KBM-7 (cell line): ENCODE results near the gene ULBP3.

Experiments
- DNase-seq: peaks from one replicate; pipeline ENCODE4 v3.0.0-alpha.2; 2015
- in situ Hi-C: fragments of 300-500 bp; cut with MboI; formaldehyde crosslinking; loops from 2 replicates; pipeline ENCODE4 v1.14.3; 2020; ENCODE audit warnings: low sequenced_read_pairs, low pct_unique_long_range_greater_than_20kb, mixed read lengths

ULBP3 gene

DNA sequence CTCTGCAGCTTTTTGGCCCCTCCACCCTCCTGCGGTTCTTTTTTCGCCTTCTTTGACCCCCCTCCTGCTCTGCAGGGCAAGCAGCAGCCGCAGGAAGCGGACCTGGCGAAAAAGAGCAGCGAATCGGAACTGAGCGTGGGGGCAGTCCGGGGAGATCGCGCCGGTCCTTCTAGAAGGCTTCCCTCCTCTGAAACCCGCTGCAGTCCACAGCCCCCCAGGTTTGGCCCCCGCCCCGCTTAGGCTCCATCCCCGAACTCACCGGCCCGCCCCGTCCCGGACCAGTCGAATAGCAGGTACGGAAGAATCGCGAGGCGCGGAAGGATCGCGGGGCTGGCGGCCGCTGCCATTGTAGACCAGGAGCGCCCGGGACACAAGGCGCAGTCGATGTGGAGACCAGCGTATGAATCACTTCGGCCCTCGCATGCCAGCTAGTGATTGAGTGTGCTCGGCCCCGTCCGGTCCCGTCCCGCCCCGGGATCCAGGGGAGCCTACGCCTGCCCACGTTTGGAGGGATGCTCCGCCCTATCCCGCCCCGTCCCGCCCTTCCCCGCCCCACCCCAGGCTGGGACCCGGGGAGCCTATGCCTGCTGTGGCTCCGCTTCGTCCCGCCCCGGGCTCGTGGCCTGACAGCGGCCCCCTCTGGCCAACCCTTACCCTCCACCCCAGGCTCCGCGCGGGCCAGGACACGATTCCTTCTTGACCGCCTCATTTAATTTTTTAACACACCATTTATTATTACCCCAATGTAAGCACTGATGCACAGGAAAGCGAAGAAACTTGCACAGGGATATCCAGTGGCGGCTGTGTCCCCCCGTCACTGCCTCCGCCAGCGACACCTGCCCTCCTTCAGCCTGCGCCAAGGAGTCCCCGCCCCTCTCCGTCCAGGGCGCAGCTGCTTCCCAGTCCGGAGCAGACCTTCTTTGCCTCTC, at the start of gene ULBP3:
Gene ULBP3, minus strand, starts transcription at position 402 of the 929 bp plus-strand sequence. Its CDS starts 55 bp downstream, at position 347.
- in situ Hi-C loops = no loop called here
- peak; percentile 81 for DNase-seq

DNA sequence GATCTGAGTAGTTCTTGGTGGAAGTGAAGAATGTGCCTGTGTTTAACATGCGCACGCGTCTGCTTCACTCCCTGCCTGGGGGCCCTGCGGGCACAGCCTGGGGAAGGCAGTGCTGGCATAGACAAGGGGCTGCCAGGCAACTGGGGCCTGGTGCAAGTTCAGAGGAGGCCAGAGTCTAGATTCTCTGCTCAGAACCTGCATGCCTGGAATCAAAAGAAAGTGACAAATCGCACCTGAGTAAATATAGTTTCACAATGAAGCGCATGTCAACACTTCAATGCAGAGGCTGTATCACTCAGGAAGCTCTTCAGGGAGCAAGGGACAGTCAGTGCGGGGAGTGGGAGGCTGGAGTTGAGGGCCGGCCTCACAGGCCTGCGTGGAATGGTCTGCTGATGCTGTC, 49.7 kb upstream of the ULBP3 start:
- no peak for DNase-seq
- in situ Hi-C loops = no loop called here

DNA sequence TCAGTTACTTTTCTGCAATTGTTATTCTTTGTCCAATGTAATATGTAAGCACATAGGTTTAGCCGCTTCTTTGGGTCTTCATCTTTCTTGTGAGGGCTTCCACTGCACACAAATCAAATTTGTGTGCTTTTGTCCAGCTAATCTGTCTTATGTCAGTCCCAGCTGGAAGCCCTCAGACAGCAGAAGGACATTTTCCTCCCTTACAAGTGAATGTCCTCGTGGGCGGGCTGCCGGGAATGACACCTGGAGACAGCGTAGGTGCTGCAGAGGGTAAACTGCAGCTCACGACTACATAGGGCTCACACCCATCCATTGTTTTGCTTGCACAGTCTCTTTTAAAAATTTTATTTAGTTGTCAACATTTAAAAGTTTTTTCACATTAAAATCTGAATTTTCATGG, 49.3 kb upstream of the ULBP3 start:
- in situ Hi-C loops = no loop called here
- no peak for DNase-seq

DNA sequence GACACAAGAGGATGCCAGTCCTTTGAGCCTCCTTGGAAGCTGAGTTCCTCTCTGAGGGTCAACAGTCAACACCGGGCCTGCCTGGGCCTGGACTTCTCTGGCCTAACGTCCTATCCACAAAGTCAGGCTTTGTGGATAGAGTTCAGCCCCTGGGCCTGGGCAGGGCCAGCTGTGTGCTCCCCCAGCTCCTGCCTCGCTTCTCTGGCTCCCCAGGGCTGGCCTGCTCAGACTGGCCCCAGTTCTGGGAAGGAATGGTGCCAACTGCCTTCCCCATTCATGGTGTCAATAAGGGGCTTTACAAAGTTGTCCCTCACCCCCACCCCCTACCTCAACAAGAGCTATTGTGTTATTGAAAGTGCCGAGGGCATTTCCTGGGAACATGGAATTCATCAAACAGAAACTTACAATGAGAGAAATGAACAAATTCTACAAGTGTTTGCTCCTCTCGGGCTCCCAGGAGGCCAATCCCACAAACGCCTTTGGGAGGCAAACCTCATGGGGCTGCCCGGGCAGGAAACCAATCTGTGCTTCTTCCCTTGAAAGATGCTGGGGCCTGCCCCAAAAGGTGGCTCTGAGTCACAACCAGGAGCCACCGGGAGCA, 47.4 kb upstream of the ULBP3 start:
- in situ Hi-C loops = no loop called here
- no peak for DNase-seq

DNA sequence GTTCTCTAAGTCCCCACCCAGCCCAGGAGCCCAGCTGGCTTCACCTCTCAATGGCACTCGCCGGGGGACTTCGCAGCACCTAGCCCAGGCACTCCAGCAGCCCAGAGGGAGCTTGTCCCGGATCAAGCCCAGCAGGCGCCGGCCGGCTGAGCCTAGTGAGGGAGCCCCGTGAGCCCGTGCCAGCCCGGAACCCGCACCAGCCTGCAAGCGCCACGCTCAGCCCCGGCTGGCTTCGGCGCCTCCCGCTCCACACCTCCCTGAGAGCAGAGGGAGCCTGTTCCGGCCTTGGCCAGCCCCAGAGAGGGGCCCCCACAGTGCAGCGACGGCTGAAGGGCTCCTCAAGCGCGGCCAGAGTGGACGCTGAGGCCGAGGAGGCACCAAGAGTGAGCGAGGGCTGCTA, 46.8 kb upstream of the ULBP3 start:
- no peak for DNase-seq
- in situ Hi-C loops = no loop called here

DNA sequence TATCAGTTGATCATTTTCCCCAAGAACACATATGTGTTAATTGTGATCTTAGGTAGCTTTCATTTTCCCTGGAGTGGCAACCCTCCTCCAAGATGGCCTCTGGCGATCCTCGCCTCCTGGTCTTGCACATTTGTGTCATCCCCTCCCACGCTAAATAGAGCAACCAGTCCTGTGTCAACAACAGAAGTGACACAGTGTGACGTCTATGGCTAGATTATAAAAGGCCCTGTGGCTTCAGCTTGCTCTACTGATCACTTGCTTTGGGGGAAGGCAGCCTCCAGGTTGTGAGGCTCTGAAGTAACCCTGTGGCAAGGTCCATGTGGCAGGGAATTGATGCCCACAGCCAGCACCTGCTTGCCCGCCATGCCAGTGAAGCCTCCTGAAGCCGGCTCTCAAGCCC, 43.3 kb upstream of the ULBP3 start:
- DNase-seq = no peak
- in situ Hi-C loops = no loop called here

DNA sequence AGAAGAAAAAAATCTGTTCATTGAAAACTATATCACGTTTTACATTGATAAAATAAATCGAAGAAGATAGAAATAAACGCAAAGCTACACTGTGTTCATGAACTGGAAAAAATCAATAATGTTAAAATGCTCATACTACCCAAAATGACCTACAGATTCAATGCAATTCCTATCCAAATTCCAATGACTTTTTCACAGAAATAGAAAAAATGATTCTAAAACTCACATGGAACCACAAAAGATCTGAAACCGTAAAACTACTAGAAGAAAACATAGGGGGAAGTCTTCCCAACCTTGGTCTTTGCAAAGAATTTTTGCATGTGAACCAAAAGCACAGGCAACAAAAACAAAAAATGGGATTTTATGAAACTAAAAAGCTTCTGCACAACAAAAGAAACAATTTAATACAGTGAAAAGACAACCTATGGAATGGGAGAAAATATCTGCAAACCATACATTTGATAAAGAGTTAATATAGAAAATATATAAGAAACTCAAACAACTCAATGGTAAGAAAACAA, 33.9 kb upstream of the ULBP3 start:
- in situ Hi-C loops = no loop called here
- DNase-seq = no peak

DNA sequence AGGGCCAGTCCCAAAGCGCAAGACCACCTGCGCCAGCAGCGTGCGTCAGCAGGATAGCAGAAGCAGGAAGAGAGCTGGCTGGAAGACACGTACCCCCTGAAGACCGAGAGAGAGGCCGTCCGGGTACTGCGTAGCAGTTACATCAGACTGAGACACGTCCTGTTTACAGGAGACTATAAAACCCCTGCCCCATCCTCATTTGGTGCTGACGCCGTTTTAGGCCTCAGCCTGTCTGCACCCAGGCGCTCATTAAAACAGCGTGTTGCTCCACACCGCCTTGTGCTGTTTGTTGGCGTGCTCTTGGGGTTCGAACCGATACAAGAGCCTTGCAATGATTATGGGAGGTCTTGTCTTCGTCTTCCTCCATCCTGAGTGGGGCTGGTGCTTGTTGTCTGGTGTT, 31.8 kb upstream of the ULBP3 start:
- DNase-seq = no peak
- in situ Hi-C loops = no loop called here

DNA sequence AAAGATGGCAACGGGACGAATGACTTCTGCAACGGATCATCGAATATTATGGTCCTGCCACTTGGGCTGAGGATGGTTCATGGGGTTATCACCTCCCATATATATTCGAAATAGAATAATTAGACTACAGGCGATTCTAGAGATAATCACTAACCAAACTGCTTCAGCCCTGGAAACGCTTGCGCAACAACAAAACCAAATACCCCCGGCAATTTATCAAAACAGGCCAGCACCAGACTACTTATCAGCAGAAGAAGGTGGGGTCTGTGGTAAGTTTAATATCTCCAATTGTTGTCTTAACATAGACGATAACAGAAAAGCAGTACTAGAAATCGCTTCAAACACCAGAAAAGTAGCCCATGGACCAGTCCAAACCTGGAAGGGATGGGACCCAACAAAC, 31.0 kb upstream of the ULBP3 start:
- no peak for DNase-seq
- in situ Hi-C loops = no loop called here

DNA sequence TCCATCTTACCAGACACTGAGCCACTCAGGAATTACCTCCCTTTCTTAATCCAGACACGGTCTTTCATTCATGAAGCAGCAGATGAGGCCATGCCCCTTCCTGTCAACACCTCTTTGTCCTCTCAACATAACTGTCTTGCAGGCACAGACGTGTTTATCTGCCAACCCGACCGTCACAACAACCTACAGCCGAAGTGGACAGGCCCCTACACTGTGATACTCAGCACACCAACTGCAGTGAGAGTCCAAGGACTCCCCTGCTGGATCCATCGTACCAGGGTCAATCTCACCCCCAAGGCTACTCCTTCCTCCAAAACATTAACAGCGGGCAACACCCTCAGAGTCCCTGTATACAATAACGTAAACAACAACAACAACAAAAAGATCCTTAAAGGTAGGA, 30.6 kb upstream of the ULBP3 start:
- in situ Hi-C loops = no loop called here
- DNase-seq = no peak

DNA sequence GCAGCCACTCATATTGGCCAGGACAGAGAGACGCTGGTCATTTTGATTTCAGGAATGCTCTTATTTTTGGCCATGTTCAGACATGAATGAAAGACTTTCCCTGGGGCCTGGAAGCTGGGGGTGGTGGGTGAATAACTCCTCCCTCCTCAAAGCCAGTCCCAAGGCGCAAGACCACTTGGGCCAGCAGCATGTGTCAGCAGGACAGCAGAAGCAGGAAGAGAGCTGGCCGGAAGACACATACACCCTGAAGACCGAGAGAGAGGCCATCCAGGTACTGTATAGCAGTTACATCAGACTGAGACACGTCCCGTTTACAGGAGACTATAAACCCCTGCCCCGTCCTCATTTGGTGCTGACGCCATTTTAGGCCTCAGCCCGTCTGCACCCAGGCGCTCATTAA, 29.2 kb upstream of the ULBP3 start:
- DNase-seq = no peak
- in situ Hi-C loops = no loop called here

DNA sequence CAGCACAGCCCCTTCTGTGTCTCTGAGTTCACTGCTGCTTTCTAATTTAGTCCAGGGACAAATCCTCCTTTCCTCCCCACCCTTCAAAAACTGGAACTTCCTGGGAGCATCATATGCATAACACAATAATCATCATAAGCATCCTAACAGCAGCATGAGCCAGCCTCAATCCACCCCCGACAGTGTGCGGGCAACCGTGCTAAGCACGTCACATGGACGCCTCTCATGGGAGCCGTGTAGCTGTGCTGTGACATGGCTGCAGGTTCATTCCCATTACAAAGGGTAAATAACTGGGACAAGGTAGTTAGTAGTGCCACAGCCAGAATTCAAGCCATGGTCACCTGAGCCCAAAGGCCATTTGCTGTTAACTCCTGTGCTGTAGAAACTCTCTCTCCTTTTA, 24.5 kb upstream of the ULBP3 start:
- in situ Hi-C loops = no loop called here
- DNase-seq = no peak

DNA sequence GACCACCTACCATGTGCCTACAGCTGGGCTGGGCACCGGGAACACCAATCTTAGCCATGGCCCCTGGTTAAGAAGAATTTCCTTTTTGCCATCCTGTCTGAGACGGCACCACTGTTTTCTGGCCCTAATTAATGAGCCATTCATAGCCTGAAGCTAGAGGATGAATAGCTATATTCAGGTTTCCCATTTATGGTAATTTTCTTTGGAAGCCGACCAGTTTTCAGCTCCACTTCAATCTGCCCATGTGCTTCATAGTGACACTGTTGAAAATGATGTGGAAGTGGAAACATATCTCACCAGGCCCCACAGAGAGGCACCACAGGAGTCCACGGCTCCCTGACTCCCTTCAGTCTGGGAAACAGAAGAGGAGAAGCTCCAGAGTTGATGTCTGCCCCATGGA, 22.6 kb upstream of the ULBP3 start:
- no peak for DNase-seq
- in situ Hi-C loops = no loop called here

DNA sequence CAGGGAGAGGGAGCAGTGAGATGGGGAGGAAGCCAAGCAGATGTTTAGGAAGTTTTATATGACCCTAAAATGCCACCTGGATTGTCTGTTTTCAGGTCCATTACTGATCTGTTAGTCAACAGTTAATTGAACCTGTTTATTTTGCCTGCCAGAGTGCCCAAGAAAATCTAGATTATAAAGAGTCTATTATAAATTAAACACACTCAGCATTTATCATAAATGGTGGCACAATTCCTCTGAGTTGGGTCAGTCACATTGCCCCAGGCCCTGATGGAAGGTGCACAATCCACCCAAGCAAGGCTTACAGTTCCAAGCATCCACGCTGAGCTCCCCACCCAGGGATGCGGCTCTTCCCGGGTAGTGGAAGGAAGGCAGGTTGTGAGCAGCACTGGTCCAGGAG, 21.4 kb upstream of the ULBP3 start:
- DNase-seq = no peak
- in situ Hi-C loops = no loop called here

DNA sequence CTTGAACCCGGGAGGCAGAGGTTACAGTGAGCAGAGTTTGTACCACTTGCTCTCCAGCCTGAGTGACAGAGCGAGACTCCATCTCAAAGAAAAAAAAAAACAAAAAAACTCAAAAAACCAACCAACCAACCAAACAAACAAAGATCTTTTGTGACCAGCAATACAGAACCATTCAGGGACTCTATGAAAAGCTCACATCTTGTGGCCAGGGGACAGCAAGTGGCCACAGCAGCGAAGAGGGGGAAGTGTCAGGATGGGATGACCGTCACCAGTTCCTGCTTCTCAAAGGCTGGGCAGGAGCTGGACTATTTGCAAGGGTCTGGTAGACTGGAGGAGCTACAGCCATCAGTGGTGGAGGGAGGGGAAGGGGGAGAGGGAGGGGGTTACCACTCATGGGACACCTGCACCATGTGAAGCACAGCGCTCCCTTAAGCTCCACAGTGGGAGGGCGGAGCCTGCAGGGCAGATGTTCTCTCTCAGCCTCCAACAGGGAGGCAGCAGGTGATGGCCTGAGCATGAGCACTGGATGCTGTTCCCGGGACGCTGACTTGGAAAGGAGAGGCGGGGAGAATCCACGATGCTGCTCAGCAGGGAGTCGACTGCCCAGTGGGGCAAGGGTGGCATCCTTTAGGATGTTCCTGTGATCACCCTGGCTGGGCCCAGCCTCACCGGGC, 19.7 kb upstream of the ULBP3 start:
- in situ Hi-C loops = loop anchor here (10.0 kb wide), 1 partner anchor 246 kb away; no protein-coding TSS in a partner anchor
- no peak for DNase-seq

DNA sequence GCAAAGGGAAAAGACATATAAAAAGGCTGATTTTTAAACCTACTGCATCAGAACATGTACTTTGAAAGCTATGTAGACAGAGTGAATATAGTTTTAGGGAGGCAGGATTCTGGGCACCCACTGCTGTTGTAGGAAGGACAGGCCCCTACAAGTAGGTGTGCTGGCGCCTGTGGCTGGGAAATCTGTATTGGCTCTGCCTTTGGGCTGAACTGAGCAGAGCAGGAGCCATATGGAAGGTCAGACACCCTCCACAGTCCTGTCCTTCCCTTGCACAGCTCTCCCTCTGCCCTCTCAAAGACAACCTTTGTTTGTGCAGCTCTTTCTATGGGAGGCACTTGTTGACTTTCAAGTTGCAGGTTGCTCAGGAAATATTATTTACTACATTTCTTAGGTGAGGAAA, 18.4 kb upstream of the ULBP3 start:
- DNase-seq = no peak
- in situ Hi-C loops = loop anchor here (10.0 kb wide), 1 partner anchor 247 kb away; no protein-coding TSS in a partner anchor

DNA sequence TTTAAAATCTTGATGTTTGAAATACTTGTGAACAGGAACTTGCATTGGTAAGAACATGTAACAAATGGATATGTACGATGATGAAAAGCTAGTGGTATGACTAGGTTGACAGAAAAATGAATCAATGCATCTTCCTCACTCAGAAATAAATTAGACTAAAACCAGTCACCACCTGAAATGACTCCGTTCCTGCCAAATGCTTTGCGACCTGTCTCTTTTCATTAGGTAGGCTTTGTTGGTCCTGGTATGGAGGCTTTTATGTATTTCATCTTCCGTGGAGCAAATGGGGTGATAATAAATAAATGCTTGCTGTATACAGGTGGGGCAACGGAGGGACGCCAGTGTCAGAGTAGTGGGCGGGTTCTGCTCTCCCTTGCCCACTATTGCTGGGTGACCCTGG, 17.1 kb upstream of the ULBP3 start:
- in situ Hi-C loops = loop anchor here (10.0 kb wide), 1 partner anchor 249 kb away; no protein-coding TSS in a partner anchor
- no peak for DNase-seq

DNA sequence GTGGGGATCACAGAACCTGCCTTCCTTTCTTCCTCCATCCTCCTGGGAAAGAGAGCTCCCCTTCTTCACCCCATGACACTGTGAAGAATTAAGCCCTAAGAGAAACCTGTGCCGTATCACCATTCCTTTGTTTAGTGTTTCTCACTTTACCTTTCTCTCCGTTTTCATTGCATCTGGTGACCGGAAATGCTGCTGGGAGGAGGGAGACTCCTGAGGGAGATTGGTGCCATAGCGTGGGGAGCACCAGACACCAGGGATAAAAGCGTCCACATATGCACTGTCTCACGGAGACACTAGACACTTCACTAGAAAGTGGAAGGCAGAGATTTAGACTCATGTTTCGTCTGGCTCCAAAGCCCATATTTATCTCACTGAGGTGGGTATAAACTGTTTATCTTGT, 15.5 kb upstream of the ULBP3 start:
- no peak for DNase-seq
- in situ Hi-C loops = loop anchor here (10.0 kb wide), 1 partner anchor 250 kb away; no protein-coding TSS in a partner anchor

DNA sequence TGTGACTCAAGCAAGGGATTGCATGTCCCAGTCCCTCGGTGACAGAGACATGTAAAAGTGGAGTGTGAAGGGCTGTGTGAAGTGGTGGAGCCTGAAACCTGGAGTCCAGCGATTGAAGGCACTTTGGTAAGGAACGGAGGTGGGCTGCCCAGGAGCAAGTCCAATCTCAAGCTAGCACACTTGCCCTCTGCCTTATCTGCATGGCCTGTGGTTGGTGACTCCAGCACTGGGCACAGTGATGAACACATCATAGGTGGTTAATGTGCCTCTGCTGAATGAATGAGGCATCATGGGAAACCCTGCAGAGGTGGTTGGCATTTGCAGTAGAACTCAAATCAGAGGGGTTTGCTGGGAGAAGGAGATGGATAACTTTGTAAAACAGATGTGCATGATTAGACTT, 14.9 kb upstream of the ULBP3 start:
- no peak for DNase-seq
- in situ Hi-C loops = loop anchor here (10.0 kb wide), 1 partner anchor 251 kb away; no protein-coding TSS in a partner anchor

DNA sequence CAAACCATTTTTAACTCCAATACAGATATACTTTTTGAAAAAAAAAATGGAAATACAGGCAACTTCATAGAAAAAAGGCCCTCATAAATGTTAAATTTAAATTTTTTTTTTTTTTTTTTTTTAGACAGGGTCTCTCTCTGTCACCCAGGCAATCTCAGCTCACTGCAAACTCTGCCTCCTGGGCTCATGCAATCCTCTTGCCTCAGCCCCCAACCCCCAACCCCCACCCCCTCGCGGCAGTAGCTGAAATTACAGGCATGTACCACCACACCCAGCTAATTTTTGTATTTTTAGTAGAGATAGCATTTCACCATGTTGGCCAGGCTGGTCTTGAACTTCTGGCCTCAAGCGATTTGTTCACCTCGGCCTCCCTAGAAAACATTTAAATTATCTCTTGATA, 12.8 kb upstream of the ULBP3 start:
- in situ Hi-C loops = loop anchor here (10.0 kb wide), 1 partner anchor 253 kb away; no protein-coding TSS in a partner anchor
- DNase-seq = no peak
